Measurements from ENCODE around the gene FAM118A.
A peak's percentile ranks its signal among the peaks of the same experiment; 100 is the strongest.
"Not testable (repeated sequence)": the region's sequence is repeated elsewhere in the genome, so short reads cannot be mapped to it uniquely, and the experiment has no call there.

FAM118A gene

DNA sequence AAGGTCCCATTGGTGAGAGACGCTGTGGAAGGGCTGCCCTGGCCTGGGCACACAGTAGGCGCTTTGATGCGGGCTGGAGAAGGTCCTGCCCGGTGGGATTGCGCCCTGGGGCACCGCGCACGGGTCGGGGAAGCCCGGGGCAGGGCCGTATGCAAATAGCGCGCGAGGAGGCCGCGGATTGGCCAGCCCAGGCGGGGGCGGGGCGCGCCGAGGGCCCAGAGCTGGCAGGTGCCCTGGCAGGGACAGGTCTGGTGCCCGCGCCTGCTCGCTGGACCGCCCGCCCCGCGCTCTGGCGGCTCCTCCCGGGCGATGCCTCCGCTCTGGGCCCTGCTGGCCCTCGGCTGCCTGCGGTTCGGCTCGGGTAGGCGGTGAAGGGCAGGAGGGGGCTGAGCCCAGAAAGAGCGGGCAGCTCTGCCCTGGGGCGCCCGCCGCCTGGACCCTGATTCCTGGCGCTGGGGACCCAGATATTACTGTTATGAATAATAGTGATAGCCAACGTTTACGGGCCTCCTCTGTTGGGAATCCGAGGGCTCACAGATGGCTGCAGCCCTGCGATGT lies 24.9 kb upstream of the FAM118A start, which contains the start of gene UPK3A:
Gene UPK3A (plus strand): TSS at position 245 of the 558 bp plus-strand sequence. CDS start 65 bp downstream, at position 310.
- peak; percentile 54 to 58 for DNase-seq

DNA sequence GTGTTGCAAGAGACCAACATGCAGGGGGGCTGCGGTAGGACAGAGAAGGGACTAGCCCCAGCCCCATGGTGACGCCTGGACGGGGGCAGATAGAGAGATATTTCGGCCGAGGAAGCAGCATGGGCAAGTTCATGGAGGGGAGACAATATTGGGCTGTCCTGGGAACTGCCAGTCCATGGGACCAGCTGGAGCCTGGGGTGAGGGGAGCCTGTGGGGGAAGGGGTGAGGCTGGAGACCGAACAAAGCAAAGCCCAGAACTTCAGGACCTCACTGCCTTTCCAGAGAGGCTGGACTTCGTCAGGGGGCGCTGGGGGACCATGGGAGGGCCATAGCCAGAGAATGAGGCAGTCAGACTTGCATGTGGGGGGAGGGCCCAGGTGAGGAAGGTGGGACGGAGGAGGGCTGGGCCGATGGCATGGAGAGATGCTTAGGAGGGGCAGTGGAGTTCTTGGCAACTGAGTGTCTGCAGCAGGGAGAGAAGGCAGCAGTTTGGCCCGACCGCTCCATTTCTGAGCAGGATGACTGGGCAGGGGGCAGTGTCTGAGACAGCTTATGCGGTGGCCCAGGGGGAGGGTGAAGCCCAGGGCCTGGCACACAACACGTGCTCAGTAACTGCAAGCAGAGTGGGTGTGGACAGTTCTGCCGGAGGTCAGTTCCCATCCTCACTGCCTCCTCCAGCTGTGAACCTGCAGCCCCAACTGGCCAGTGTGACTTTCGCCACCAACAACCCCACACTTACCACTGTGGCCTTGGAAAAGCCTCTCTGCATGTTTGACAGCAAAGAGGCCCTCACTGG lies 24.3 kb upstream of the FAM118A start:
- no peak for DNase-seq

DNA sequence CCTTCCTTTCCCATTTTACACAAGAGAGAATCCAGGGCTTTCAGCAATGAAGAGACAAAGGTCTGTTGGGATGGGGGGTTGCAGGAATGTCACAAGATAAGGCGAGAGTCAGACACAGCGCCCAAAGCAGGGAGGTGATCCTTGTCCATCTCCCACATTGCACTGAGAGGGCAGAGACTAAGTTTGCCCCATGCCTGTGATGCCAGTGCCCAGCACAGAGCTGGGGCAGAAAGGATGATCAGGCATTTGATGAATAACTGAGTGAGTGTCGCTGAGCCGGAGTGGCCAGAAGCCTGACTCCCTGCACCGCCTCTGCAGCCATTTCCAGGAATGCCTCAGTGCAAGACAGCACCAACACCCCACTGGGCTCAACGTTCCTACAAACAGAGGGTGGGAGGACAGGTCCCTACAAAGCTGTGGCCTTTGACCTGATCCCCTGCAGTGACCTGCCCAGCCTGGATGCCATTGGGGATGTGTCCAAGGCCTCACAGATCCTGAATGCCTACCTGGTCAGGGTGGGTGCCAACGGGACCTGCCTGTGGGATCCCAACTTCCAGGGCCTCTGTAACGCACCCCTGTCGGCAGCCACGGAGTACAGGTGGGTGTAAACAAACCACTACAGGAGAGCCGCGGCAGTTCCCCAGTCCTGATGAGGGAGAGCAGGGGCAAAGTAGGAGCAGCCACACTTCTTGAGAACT lies 22.7 kb upstream of the FAM118A start:
- no peak for DNase-seq

DNA sequence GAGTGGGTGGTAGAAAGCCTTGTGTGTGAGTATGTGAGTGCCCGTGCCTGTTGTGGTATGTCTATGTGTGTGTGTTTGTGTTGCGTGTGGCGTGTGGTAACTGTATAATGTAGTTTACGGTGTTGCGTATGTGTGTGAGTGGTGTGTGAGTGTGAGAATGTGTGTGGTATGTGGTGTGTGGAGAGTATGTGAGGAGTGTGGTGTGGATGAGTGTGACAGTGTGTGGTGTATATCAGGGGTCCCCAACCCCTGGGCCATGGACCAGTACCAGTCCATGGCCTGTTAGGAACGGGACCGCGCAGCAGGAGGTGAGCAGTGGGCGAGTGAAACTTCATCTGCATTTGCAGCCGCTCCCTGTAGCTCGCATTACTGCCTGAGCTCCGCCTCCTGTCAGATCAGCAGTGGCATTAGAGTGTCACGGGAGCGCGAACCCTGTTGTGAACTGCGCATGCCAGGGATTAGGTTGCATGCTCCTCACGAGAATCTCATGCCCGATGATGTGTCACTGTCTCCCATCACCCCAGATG lies 19.3 kb upstream of the FAM118A start:
- no peak for DNase-seq

DNA sequence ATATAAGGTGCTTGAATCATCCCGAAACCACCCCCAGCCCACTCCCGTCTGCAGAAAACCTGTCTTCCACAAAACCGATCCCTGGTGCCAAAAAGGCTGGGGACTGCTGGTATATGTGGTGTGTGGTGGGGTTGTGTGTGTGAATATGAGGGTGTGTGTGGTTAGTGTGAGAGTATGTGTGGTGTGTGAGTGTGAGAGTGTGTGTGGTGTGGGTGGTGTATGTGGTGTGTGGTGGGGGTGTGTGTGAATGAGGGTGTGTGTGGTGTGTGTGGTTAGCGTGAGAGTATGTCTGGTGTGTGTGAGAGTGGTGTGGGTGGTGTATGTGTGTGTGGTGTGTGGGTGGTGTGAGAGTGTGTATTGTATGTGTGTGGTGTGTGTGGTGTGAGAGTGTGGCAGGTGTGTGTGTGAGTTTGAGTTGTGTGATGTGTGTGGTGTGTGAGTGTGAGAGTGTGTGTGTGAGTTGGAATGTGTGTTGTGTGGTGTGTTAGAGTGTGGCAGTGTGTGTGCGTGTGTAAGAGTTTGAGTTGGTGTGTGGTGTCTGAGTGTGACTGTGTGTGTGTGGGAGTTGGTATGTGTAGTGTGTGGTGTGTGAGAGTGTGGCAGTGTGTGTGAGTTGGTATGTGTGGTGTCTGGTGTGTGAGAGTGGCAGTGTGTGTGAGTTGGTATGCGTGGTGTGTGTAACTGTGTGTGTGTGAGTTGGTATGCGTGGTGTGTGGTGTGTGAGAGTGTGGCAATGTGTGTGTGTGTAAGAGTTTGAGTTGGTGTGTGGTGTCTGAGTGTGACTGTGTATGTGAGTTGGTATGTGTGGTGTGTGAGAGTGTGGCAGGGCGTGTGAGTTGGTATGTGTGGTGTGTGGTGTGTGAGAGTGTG lies 18.4 kb upstream of the FAM118A start:
- DNase-seq: no peak

DNA sequence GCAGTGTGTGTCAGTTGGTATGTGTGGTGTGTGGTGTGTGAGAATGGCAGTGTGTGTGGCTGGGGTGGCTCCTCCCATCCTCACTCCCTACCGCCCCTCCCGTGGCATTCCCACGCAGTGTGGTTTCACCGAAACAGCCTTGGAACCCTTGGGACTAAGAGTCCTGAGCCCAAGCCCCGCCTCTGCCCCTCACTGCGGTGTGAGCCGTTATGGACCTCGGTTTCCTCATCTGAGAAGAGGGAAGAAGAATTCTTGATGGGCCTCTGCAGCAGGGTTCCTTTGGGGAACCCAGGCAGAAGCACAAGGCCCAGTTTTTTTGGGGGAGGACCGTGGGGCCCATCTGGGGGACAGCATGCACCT lies 17.8 kb upstream of the FAM118A start:
- no peak for DNase-seq

DNA sequence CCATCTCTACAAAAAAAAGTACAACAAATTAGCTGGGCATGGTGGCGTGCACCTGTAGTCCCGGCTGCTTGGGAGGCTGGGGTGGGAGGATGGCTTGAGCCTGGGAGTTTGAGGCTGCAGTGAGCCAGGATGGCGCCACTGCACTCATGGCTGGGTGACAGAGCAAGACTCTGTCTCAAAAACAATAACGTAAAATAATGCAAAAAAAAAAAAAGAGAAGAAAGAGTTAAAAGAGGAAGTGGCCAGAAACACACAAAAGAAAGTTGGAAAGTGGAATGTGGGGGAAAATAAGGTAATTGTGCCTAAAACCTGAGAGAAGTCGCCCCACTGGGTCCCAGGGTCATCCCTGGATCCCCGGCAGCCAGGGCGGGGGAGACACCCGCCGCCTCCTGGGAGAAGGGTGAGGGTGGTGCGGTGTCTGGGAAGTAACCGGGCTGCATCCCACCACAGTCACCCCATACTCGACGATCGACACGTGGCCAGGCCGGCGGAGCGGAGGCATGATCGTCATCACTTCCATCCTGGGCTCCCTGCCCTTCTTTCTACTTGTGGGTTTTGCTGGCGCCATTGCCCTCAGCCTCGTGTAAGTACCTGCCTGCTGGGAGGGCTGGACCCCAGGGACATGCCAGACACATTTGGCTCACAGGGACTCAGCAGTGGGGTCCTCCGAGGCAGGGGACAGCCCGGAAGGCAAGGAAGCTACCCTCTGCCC lies 16.8 kb upstream of the FAM118A start:
- DNase-seq: no peak

DNA sequence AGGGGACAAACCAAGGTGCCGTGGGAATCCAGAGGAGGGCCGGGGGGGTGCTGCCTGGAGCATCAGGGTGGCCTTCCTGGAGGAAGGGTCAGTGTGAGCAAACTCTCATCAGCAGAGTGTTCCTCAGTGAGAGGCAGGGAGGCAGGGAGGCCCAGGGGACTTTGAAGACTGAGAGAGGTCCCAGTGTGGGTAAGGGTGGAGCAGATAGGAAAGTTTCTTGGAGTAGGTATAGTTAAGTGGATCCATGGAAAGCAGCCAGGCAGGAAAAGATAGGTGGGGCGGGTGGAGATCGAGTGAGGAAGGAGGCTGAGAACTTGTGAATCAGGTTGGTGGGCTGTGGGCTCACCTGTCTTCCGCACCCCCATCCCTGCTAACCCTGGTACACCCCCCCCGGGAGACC lies 15.7 kb upstream of the FAM118A start:
- no peak for DNase-seq

DNA sequence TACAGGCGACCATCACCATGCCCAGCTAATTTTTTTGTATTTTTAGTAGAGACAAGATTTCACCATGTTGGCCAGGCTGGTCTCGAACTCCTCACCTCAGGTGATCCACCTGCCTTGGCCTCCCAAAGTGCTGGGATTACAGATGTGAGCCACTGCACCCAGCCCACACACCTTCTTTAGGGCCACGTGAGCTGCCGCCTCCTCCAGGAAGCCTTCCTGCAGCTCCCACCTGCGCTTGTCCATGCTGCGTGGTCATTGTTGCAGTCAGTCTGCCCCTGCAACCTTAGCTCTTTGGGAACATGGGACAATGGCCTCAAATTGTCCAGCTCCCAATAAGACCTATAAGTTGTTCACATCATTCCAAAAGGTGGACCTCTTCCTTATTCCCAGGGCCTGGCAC lies 14.7 kb upstream of the FAM118A start:
- DNase-seq: not testable (repeated sequence)

DNA sequence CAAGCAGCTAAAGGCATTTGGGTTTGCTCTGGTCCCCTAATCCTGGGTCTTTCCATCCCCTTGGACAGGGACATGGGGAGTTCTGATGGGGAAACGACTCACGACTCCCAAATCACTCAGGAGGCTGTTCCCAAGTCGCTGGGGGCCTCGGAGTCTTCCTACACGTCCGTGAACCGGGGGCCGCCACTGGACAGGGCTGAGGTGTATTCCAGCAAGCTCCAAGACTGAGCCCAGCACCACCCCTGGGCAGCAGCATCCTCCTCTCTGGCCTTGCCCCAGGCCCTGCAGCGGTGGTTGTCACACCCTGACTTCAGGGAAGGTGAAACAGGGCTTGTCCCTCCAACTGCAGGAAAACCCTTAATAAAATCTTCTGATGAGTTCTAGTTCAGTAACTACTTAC lies 14.2 kb upstream of the FAM118A start:
- no peak for DNase-seq

DNA sequence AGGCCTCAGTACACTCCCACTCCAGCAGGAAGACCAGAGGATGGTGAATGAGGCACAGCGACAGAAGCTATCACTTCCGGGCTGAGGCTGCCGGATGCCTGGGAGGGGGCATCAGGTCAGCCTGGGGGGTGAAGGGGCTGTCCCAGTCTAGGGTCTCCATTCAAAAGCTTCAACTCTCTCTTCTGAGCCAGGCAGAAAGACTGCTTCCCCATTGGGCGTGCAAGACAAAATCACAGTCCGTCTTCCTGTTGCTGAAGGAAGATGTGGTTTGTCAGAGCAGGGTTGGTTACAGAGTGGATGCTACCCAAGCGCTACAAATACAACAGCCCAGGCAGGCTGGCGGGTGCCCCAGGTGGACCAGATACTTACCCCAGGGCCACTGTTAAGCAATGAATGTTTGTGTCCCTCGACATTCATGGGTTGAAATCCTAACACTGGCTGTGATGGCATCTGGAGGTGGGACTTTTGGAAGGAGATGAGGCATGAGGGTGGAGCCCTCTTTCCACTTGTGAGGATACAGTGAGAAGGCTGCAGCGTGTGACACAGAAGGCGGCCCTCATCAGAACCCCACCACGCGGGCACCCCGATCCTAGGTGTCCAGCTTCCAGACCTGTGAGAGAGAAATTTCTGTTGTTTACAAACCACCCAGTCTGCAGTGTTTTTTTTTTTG lies 13.0 kb upstream of the FAM118A start:
- DNase-seq: no peak

DNA sequence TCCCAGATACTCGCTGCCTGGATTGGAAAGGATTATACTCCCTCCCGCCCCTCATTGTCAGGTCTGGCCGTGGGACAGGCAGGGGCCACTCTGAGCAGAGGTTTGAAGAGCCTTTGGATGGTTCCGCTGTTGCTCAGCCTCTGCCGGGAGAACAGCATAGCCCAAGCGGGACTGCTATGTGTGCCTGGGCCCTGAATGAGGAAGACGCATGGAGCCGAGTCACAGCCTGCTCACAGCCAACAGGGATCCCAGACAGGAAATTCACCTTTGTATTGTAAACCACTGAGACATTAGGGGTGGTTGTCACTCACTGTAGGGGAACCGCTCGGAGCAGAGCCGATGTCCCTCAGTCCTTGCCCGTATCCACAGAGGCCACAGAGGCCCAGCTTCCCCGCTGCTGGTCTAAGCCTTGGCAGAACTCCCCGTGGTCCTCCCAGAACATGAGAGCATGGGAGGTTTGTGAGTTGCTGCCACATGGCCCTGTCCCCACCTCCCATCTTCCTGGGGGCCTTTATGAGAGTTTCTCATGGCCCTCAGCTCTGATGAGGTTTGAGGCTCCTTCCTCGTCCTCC lies 10.7 kb upstream of the FAM118A start:
- no peak for DNase-seq

DNA sequence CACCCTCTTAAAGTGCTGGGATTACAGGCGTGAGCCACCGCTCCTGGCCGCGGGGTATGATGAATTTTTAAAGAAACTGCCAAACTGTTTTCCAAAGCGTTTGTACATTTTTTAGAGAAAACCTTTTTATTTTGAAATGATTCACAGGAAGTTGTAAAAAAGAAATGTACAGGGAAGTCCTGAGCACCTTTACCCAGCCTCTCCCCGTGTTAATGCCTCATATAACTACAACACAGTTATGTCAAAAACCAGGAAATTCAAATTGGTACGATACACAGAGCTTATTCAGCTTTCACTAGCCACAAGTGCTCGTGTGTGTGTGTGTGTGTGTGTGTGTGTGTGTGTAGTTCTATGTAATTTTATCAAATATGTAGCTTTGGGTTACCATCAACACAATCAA lies 7.0 kb upstream of the FAM118A start:
- DNase-seq: no peak

DNA sequence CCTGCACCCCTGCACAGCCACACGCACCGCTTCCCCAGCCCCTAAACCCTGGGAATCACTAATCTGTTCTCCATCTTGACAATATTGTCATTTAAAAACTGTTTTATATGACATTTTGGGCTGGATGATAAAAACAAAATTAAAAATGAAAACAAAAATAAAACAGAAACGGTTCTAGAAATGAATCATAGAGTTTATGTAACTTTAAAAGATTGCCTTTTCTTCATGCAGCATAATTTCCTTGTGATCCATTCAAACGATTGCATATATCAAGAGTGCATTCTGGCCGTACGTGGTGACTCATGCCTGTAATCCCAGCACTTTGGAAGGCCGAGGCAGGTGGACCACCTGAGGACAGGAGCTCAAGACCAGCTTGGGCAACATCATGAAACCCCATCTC lies 6.6 kb upstream of the FAM118A start:
- no peak for DNase-seq

DNA sequence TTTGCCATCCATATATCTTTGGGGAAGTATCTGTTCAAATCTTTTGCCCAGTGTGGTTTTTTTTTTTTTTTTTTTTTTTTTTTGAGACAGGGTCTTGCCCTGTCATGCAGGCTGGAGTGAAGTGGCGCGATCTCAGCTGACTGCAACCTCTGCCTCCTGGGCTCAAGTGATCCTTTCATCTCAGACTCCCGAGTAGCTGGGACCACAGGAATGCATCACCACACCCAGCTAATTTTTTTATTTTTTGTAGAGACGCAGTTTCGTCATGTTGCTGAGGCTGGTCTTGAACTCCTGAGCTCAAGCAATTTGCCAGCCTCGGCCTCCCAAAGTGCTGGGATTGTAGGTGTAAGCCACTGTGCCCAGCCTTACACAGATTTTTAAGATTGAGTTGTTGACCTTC lies 4.8 kb upstream of the FAM118A start:
- DNase-seq: no peak

DNA sequence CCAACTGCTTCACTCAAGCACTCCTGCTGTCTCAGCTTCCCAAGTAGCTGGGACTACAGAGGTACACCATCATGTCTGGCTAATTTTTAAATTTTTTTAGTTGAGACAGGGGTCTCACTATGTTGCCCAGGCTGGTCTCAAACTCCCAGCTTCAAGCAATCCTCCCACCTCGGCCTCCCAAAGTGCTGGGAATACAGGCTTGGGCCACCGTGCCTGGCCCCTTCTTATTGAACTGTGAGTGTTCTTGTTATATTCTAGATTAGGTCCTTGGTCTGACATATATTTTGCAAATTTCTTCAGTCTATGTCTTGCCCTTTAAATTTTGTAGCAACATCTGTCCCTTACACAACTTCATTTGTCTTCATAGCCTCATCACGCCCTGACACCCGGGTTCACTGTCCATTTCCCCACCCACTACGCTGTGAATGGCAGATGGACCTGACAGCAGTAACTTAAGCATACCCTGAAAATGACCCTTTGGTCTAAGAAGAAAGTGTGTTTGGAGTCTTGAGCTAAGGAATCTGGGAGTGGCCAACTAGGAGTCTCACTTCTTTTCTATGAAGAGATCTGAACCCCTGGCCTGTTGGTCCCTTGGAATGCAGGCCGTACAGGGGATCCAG lies 4.2 kb upstream of the FAM118A start:
- DNase-seq: no peak

DNA sequence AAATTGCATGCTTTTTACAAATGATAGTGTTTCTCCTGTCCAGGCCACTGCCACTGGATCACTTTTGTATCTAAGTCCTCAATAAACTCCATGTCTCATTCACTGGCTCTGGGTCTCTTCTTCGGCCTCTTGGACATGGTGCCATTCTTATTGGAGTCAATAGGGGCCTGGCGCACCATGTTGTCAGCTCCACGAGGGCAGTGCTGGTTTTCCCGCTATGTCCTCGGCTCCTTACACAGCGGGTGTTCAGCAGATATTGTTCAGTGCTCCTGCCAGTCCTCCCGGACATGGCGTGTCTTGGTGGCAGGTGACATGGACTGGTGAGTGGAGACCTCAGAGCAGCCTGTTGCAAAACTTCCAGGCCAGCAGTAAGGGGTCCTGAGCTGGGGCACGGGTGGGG lies 3.6 kb upstream of the FAM118A start:
- DNase-seq: no peak

DNA sequence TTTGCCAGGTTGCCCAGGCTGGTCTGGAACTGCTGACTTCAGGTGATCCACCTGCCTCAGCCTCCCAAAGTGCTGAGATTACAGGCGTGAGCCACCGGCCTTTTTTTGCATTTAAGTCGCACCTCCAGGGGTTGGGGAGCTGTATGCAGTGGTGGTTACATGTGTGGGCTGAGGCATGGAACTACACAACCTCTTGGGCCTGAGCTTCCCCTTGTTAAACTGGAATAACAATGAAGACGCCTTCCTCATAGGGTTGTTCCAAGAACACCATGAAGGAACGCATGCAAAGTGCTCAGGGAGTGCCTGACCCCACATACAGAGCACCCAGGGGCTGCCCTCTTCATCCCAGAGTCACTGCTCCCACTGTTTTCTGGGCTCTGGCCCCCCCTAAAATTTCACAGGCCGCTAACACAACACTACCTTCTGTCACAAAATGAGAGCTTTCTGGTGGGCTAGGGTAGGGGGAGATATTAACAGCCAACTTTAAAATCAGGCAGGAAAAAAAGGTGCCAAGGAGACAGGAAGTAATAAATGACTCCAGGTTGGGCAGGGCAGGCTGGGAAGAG lies 1.3 kb upstream of the FAM118A start:
- DNase-seq: no peak

DNA sequence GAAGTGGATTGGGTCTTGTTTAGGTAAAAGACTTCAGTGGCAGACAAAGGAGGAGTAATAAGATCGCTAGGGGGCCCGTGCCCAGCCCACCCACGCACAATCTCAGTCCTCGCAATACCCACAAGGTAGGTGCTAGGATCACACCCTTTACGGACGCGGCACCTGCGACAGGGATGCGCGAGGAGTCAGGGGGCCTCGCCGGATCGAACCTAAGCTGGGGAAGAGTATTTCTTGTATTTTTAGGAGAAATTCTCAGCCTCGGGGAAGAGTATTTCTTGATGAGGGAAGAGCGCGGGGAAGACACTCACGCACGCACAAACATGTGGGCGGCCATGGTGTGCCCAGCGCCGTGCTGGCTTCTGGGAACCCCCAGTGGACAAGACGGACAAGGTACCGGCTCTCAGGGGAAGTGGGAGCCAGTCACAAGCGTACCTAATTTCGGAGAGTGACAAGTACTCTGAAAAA lies 745 bp upstream of the FAM118A start:
- DNase-seq: no peak

DNA sequence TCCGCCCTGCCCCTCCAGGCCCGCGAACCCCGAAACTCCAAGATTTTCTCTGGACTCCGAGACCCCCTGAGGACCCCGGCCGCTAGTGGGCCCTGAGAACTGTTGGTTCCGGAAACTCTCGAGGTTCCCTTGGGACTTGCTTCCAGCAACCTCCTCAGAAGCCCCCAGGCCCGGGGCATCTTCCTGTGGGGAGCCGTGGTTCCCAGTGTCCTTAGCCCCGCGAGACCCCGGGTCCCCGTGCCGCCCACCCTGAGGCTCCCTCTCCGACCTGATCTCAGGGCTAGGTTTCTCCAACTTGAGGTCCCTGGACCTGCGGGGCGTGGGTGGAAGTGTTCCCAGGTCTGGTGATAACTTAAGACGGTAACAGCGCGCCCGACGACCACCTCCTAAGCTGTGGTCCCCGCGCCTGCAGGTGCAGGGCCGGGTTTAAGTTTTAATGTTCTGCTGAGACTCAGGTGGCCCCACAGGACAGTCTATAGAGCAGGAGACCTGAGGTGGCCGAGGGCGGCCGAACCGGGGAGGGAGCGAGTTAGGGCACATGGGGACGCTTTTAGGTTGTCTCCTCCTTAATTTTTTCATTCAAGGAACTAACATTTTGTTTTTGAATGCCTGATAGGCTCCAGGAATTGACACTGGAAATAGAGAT lies 720 bp downstream of the FAM118A start:
- DNase-seq: no peak

All from NCI-H1930 (cell line).